Measurements from ENCODE around the gene COMTD1.
A peak's percentile ranks its signal among the peaks of the same experiment; 100 is the strongest.
"Not testable (repeated sequence)": the region's sequence is repeated elsewhere in the genome, so short reads cannot be mapped to it uniquely, and the experiment has no call there.

Gene COMTD1

GRCh38 chr10:75194625-75195024 is 41.1 kb downstream of the COMTD1 start:
- DNase-seq (ENCODE audit: low read depth) = not testable (repeated sequence)

- peak; percentile 76 for DNase-seq (ENCODE audit: low read depth)
Measured at GRCh38 chr10:75191821-75192568, 43.8 kb downstream of the COMTD1 start.

- no peak for DNase-seq (ENCODE audit: low read depth)
Measured at GRCh38 chr10:75189266-75190096, 46.3 kb downstream of the COMTD1 start.

GRCh38 chr10:75188522-75188921 is 47.2 kb downstream of the COMTD1 start:
- not testable (repeated sequence) for DNase-seq (ENCODE audit: low read depth)

GRCh38 chr10:75187961-75188426 is 47.8 kb downstream of the COMTD1 start:
- no peak for DNase-seq (ENCODE audit: low read depth)

- DNase-seq (ENCODE audit: low read depth) = no peak
Measured at GRCh38 chr10:75186310-75186709, 49.4 kb downstream of the COMTD1 start.

Measured in fibroblast of the conjunctiva (primary cell).